ENCODE results near the gene TEKT1. TPM values are rescaled to one million over a fixed set of nuclear protein-coding genes. Genes with fewer than 3 reads are reported as not detected.

TEKT1 gene
- total and polyA plus RNA-seq, 4 donors: 0.15 TPM; not detected in 3

DNA sequence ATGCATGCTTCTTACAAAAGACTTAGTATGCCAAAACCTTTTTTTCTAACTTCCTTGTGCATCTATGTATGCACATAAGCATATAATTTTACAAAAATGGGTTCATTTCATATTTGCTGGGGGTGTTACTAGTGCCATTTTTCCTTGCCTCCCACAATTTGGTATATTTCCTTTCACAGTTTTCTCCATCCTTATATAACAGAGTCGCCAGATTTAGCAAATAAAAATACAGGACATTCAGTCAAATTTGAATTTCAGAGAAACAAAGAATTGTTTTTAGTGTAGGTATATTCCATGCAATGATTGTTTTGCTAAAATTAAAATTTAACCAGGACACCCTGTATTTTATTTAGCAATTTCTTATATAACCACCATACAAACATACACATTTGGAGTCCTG, 59.5 kb downstream of the TEKT1 start:
- peaks cover 2 to 20% (median 7%) of the 10 kb centered on the region in 4 donors for H3K9me3 ChIP-seq (ENCODE audit: control insufficient read depth in 4 of 4, low read length in 3 of 4)
- H3K36me3 ChIP-seq (ENCODE audit: control insufficient read depth in 4 of 4, insufficient read depth in 3 of 4, low read depth in 1 of 4, low read length in 3 of 4): peaks cover 27 to 68% (median 67%) of the 10 kb centered on the region in 4 donors
- peaks cover 3 to 6% (median 5%) of the 10 kb centered on the region in 4 donors for H3K4me1 ChIP-seq (ENCODE audit: control insufficient read depth in 4 of 4, insufficient read depth in 4 of 4, low read length in 3 of 4)
- WGBS: 100% methylated on average over 1 of the region's 1 CpG
- H3K27me3 ChIP-seq (ENCODE audit: control insufficient read depth in 4 of 4, insufficient read depth in 4 of 4, low read length in 3 of 4): no peaks in the 10 kb centered on the region
- no peak overlapping the region for H3K9ac ChIP-seq (ENCODE audit: low read depth in 1 of 2, low read length in 2 of 2)
- TF ChIP-seq NR2F2 (IDR thresholded peaks at IDR 0.05) (no peak), HNF4A (conservative IDR thresholded peaks at IDR 0.05) (no peak), GABPA (IDR thresholded peaks at IDR 0.05 in 1 of 2, conservative IDR thresholded peaks at IDR 0.05 in 1 of 2) (no peak), SP1 (IDR thresholded peaks at IDR 0.05) (no peak), RAD21 (IDR thresholded peaks at IDR 0.05) (no peak), FOXA1 (IDR thresholded peaks at IDR 0.05) (no peak), YY1 (IDR thresholded peaks at IDR 0.05) (no peak), JUND (IDR thresholded peaks at IDR 0.05) (no peak), HNF4G (IDR thresholded peaks at IDR 0.05) (no peak), TAF1 (conservative IDR thresholded peaks at IDR 0.05) (no peak), RXRA (IDR thresholded peaks at IDR 0.05) (no peak), FOXA2 (IDR thresholded peaks at IDR 0.05) (no peak), EGR1 (IDR thresholded peaks at IDR 0.05; ENCODE audit: low read depth in 2 of 2) (no peak)
- TF ChIP-seq, protein P1, sequence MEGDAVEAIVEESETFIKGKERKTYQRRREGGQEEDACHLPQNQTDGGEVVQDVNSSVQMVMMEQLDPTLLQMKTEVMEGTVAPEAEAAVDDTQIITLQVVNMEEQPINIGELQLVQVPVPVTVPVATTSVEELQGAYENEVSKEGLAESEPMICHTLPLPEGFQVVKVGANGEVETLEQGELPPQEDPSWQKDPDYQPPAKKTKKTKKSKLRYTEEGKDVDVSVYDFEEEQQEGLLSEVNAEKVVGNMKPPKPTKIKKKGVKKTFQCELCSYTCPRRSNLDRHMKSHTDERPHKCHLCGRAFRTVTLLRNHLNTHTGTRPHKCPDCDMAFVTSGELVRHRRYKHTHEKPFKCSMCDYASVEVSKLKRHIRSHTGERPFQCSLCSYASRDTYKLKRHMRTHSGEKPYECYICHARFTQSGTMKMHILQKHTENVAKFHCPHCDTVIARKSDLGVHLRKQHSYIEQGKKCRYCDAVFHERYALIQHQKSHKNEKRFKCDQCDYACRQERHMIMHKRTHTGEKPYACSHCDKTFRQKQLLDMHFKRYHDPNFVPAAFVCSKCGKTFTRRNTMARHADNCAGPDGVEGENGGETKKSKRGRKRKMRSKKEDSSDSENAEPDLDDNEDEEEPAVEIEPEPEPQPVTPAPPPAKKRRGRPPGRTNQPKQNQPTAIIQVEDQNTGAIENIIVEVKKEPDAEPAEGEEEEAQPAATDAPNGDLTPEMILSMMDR (IDR thresholded peaks at IDR 0.05; ENCODE audit: low read depth, low read length, missing input control): no peak
- TF ChIP-seq, protein P2, sequence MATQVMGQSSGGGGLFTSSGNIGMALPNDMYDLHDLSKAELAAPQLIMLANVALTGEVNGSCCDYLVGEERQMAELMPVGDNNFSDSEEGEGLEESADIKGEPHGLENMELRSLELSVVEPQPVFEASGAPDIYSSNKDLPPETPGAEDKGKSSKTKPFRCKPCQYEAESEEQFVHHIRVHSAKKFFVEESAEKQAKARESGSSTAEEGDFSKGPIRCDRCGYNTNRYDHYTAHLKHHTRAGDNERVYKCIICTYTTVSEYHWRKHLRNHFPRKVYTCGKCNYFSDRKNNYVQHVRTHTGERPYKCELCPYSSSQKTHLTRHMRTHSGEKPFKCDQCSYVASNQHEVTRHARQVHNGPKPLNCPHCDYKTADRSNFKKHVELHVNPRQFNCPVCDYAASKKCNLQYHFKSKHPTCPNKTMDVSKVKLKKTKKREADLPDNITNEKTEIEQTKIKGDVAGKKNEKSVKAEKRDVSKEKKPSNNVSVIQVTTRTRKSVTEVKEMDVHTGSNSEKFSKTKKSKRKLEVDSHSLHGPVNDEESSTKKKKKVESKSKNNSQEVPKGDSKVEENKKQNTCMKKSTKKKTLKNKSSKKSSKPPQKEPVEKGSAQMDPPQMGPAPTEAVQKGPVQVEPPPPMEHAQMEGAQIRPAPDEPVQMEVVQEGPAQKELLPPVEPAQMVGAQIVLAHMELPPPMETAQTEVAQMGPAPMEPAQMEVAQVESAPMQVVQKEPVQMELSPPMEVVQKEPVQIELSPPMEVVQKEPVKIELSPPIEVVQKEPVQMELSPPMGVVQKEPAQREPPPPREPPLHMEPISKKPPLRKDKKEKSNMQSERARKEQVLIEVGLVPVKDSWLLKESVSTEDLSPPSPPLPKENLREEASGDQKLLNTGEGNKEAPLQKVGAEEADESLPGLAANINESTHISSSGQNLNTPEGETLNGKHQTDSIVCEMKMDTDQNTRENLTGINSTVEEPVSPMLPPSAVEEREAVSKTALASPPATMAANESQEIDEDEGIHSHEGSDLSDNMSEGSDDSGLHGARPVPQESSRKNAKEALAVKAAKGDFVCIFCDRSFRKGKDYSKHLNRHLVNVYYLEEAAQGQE (IDR thresholded peaks at IDR 0.05): no peak
- TF ChIP-seq, protein P3, sequence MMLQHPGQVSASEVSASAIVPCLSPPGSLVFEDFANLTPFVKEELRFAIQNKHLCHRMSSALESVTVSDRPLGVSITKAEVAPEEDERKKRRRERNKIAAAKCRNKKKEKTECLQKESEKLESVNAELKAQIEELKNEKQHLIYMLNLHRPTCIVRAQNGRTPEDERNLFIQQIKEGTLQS (IDR thresholded peaks at IDR 0.05): no peak
- TF ChIP-seq, protein P4, sequence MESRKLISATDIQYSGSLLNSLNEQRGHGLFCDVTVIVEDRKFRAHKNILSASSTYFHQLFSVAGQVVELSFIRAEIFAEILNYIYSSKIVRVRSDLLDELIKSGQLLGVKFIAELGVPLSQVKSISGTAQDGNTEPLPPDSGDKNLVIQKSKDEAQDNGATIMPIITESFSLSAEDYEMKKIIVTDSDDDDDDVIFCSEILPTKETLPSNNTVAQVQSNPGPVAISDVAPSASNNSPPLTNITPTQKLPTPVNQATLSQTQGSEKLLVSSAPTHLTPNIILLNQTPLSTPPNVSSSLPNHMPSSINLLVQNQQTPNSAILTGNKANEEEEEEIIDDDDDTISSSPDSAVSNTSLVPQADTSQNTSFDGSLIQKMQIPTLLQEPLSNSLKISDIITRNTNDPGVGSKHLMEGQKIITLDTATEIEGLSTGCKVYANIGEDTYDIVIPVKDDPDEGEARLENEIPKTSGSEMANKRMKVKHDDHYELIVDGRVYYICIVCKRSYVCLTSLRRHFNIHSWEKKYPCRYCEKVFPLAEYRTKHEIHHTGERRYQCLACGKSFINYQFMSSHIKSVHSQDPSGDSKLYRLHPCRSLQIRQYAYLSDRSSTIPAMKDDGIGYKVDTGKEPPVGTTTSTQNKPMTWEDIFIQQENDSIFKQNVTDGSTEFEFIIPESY (IDR thresholded peaks at IDR 0.05): no peak
- TF ChIP-seq, protein P5, sequence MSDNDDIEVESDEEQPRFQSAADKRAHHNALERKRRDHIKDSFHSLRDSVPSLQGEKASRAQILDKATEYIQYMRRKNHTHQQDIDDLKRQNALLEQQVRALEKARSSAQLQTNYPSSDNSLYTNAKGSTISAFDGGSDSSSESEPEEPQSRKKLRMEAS (IDR thresholded peaks at IDR 0.05): no peak
- DNase-seq (ENCODE audit: low spot score): no peak
- no peak overlapping the region for H3K4me3 ChIP-seq (ENCODE audit: low read depth in 1 of 3, low read length in 3 of 3)
- H3K27ac ChIP-seq (ENCODE audit: low read depth in 1 of 2, low read length in 2 of 2): no peak overlapping the region

Data from liver (tissue), 9 donors.